NCI-H2196 treated with DMSO at 0.1 percent for 48 hours (cell line): ENCODE data around the gene QDPR.

Source experiments
- DNase-seq: peaks from one replicate; lab custom pipeline; 2025; ENCODE audit not compliant: unreplicated experiment; lab: John Stamatoyannopoulos, UW

Gene QDPR

DNA sequence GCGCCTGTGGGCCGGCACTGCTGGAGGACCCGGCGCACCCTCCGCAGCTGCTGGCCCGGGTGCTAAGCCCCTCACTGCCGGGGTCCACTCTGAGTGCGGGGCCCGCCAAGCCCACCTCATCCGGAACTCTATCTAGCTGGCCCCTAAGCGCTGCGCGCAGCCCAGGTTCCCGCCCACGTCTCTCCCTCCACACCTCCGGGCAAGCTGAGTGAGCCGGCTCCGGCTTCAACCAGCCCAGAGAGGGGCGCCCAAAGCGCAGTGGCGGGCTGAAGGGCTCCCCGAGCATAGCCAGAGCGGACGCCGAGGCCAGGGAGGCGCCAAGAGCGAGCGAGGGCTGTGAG is 75.2 kb downstream of the QDPR start:
- no peak for DNase-seq
